Ovary (tissue), 9 donors: ENCODE data around the gene NKAPD1. TPM values are rescaled to one million over a fixed set of nuclear protein-coding genes. Genes with fewer than 3 reads are reported as not detected.

Source experiments
- DNase-seq, 5 donors: peaks; one replicate each; pipeline ENCODE4 v3.0.0-alpha.2; 2019 to 2020
- H3K27ac ChIP-seq, 2 donors: fragments of 200-600 bp; one replicate each; pipeline versions ENCODE4 v1.5.1 to v1.8.0; 2019 to 2022
- H3K27me3 ChIP-seq: fragments of 200-600 bp; one replicate; pipeline ENCODE4 v1.8.0; 2022
- H3K36me3 ChIP-seq: fragments of 200-600 bp; sonication (generic); one replicate; pipeline ENCODE4 v1.5.1; 2019
- H3K4me1 ChIP-seq: one replicate; pipeline ENCODE4 v1.8.1; 2013; ENCODE audit warnings: mild to moderate bottlenecking, moderate library complexity; ENCODE audit not compliant: insufficient read depth
- H3K4me3 ChIP-seq: fragments of 200-600 bp; sonication (generic); one replicate; pipeline ENCODE4 v1.5.1; 2017
- H3K9me3 ChIP-seq, 2 donors: fragments of 200-600 bp in 1 of 2; sonication (generic) in 1 of 2; one replicate each; pipeline versions ENCODE4 v1.5.1 to v1.8.1; 2013 to 2019; ENCODE audit warnings: mild to moderate bottlenecking in 1 of 2, moderate library complexity in 1 of 2
- CTCF ChIP-seq, 3 donors: fragments of 450-650 bp in 2 of 3; fragments of 200-600 bp in 1 of 3; IDR thresholded peaks; one replicate each; pipeline versions ENCODE4 v1.5.1 to v1.8.0; 2016 to 2022; ENCODE audit warnings: antibody characterized with exemption in 3 of 3, mild to moderate bottlenecking in 1 of 3
- EP300 ChIP-seq: sonication (generic); formaldehyde crosslinking; IDR thresholded peaks from one replicate; pipeline ENCODE4 v1.6.1; 2017; ENCODE audit warnings: antibody characterized with exemption
- POLR2A ChIP-seq: fragments of 450-650 bp; IDR thresholded peaks from one replicate; pipeline ENCODE4 v1.6.1; 2017; ENCODE audit warnings: antibody characterized with exemption, mild to moderate bottlenecking, moderate library complexity
- WGBS, 3 donors: extraction: QIAGEN DNeasy Blood & Tissue Kit in 1 of 3; methylation state at CpG; one replicate each; pipeline versions ENCODE4 v1.1.5 to v1.1.7; 2013 to 2017; 5-methylcytosine and 5-hydroxymethylcytosine counted together
- intact Hi-C, 4 donors: fragments of 100-400 bp; cut with DNase I; formaldehyde crosslinking; loops; one replicate each; pipeline versions ENCODE4 v1.11.0 to v1.15.1; 2022 to 2023
- polyA plus RNA-seq, 2 donors: library from polyadenylated mRNA; stranded (reverse); fragments of 200-250 nt in 1 of 2; fragments of 350-450 nt in 1 of 2; fragmentation: Illumina TruSeq in 1 of 2; extraction: RNeasy Lipid Tissue Mini Kit (QIAGEN cat#74804) in 1 of 2; gene quantifications; one replicate each; pipeline ENCODE4 v1.2.3, GENCODE V29; 2013 to 2014
- total RNA-seq, 7 donors: library from RNA; depleted of rRNA in 2 of 7; stranded (reverse); fragments of >200 nt in 2 of 7; fragmentation: NEBNext Ultra II Directional in 3 of 7; extraction: Animal tissue kit (Norgen Biotek cat#: 25700) in 3 of 7; gene quantifications; one replicate each; pipeline versions ENCODE4 v1.1.0 to v1.2.4, GENCODE V29; 2016 to 2023
- donor health status: DM: no; HTN: no; CAD: no; lungs with moderate emphysema.
- donor health status: DM: no; HTN: no; CAD: no.
- donor health status: Bipolar disorder and iron deficiency.
- donor health status: DM: yes; HTN: yes; CAD: no.
- donor health status: DM: no; HTN: no; CAD: no.
- donor health status: DM: yes; HTN: yes; CAD: no.

Gene NKAPD1
- total and polyA plus RNA-seq, 9 donors = 11.4 to 48.2 (median 18.1) TPM

GRCh38 chr11:112121981-112122615 is 48.0 kb downstream of the NKAPD1 start:
- WGBS, 3 donors = 88 to 95% (median 92%) methylated on average over 5 of the region's 5 CpGs
- no peak for TF ChIP-seq POLR2A
- TF ChIP-seq EP300 = no peak
- TF ChIP-seq CTCF (IDR thresholded peaks at IDR 0.05) = no peak
- Histone ChIP-seq H3K4me1 (no peaks in the 10 kb centered on the region), H3K9me3 (no peaks in the 10 kb centered on the region), H3K36me3 (no peaks in the 10 kb centered on the region), H3K4me3 (no peak overlapping the region), H3K27ac (no peak overlapping the region), H3K27me3 (no peaks in the 10 kb centered on the region)
- intact Hi-C loops = no loop called here
- DNase-seq = no peak

DNA sequence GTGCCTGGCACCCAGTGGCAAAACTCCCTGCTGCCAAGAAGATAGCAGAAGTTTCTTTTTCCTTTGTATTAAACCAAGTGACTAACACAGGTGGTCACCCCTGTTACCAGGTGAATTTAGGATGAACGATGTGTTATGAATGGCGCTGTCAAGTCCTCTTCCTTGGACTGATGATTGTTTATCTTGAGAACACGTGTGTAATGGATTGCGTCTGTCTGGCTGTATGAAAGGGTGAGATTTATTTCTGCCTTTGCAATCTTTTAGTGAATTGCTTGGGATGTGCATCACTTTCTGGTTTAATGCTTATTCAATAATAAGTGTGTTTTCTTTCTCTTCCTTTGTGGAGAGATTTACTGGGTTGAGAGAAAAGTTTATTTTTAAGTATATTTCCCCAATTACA is 49.0 kb downstream of the NKAPD1 start:
- Histone ChIP-seq H3K9me3 (no peaks in the 10 kb centered on the region), H3K4me1 (no peaks in the 10 kb centered on the region), H3K36me3 (no peaks in the 10 kb centered on the region), H3K27me3 (no peaks in the 10 kb centered on the region), H3K4me3 (no peak overlapping the region), H3K27ac (no peak overlapping the region)
- intact Hi-C loops = no loop called here
- TF ChIP-seq EP300 = no peak
- 61 to 77% (median 62%) methylated on average over 4 of the region's 4 CpGs for WGBS, 3 donors
- DNase-seq = no peak

DNA sequence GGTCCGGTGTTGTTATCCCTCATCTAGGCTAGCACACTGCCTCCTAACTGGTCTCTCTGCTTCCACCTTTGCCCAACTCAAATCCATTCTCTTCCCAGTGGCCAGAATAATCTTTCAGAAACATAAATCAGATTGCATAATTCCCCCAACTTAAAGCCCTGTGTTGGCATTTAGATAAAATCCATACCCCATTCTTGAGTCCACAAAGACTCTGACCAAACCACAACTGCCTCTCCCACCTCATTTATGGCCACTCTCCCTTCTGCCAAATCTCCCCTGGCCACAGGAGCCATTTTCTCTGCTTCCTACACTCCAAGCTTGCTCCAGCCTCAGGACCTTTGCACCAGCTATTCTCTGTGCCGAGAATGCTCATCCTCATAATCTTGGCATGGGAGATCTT is 53.0 kb downstream of the NKAPD1 start:
- H3K27ac ChIP-seq = no peak overlapping the region
- TF ChIP-seq CTCF (IDR thresholded peaks at IDR 0.05) (no peak), POLR2A (no peak), EP300 (no peak)
- WGBS, 3 donors = 91 to 97% (median 91%) methylated on average over 2 of the region's 2 CpGs
- no peak overlapping the region for H3K4me3 ChIP-seq
- no peak for DNase-seq
- no peaks in the 10 kb centered on the region for H3K4me1 ChIP-seq
- intact Hi-C loops = no loop called here
- no peaks in the 10 kb centered on the region for H3K36me3 ChIP-seq
- no peaks in the 10 kb centered on the region for H3K27me3 ChIP-seq
- H3K9me3 ChIP-seq = no peaks in the 10 kb centered on the region

- no peaks in the 10 kb centered on the region for H3K36me3 ChIP-seq
- no peak overlapping the region for H3K4me3 ChIP-seq
- no peak for TF ChIP-seq POLR2A
- no peak for TF ChIP-seq EP300
- TF ChIP-seq CTCF (IDR thresholded peaks at IDR 0.05) = no peak
- 61 to 63% (median 61%) methylated on average over 3 of the region's 3 CpGs for WGBS, 3 donors
- intact Hi-C loops = no loop called here
- no peaks in the 10 kb centered on the region for H3K27me3 ChIP-seq
- DNase-seq = no peak
- no peak overlapping the region for H3K27ac ChIP-seq
- H3K9me3 ChIP-seq = no peaks in the 10 kb centered on the region
- H3K4me1 ChIP-seq = no peaks in the 10 kb centered on the region
These were observed 54.5 kb downstream of the NKAPD1 start for GRCh38 chr11:112128483-112129121.

DNA sequence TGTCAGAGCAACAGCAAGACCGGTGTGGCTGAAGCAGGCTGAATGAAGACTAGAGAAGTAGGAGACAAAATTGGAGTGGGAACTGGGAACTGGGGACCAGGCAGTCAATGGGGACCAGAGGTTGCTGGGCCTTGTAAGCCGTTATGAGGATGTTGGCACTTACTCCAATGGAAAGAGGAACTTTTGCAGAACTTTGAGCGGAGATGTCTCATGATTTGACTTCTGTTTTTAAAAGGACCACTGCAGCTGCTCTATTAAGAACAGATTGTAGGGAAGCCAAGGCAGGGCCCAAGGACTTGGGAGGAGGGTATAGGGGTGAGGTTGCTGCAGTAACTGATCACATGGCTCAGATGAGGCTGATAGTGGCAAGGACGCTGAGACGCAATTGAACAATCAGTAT is 55.6 kb downstream of the NKAPD1 start:
- TF ChIP-seq CTCF (IDR thresholded peaks at IDR 0.05) = no peak
- TF ChIP-seq EP300 = no peak
- no peak for TF ChIP-seq POLR2A
- Histone ChIP-seq H3K4me1 (no peaks in the 10 kb centered on the region), H3K4me3 (no peak overlapping the region), H3K27ac (no peak overlapping the region), H3K9me3 (no peaks in the 10 kb centered on the region), H3K36me3 (no peaks in the 10 kb centered on the region), H3K27me3 (no peaks in the 10 kb centered on the region)
- intact Hi-C loops = no loop called here
- DNase-seq = no peak
- WGBS, 3 donors = 83 to 89% (median 88%) methylated on average over 5 of the region's 5 CpGs
